Measurements from ENCODE around the gene TOMM34.

TOMM34 gene

DNA sequence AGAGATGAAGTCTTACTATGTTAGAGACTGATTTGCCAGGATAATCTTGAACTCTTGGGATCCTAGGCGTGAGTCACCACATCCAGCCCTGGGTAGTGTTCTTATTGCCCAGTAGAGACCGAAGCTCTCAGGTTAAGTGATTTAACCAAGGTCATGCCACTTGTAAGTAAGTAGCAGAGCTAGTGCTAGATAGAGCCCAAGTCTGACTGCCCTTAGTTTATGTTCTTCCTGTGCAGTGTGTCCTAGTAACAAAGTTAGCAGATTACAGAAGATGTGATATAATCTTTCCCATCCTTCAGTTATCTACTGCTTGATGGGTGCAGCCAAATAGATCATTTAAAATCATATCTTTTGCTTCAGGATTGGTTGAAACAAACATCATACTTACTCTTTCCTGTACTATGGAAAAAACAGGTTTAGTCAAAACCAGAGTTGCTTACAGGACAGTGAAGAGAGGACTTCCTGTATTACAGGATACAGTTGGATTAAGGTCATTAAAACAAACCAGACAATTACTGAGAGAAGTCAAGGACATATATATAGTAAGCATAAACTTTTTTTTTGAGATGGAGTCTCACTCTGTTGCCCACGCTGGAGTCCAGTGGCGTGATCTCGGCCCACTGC is 59.9 kb downstream of the TOMM34 start:
- Histone ChIP-seq H4K20me1 (ENCODE audit: insufficient read depth, low read length) (peaks cover 27% of the 10 kb centered on the region), H3K79me2 (ENCODE audit: low read length) (peaks cover 95% of the 10 kb centered on the region), H3K9ac (ENCODE audit: low read length) (no peak overlapping the region), H2AFZ (ENCODE audit: low read length) (no peak overlapping the region), H3K9me2 (replicated peaks; ENCODE audit: insufficient read depth, low read length) (no peaks in the 10 kb centered on the region), H3K27ac (ENCODE audit: low read length) (no peak overlapping the region), H3K27me3 (replicated peaks; ENCODE audit: insufficient read depth, low read length) (no peaks in the 10 kb centered on the region), H3K4me1 (ENCODE audit: low read length) (no peaks in the 10 kb centered on the region), H3K9me3 (replicated peaks; ENCODE audit: insufficient read depth, low read length) (no peaks in the 10 kb centered on the region), H3F3A (ENCODE audit: insufficient read depth, low read length) (no peaks in the 10 kb centered on the region), H3K4me3 (ENCODE audit: low read length) (no peak overlapping the region), H3K36me3 (replicated peaks; ENCODE audit: insufficient read depth, low read length) (peaks cover 5% of the 10 kb centered on the region; the same call in 1 of the 2 replicates), H3K4me2 (ENCODE audit: low read depth, low read length) (no peak overlapping the region)
- TF ChIP-seq EZH2phosphoT487 (IDR thresholded peaks at IDR 0.05; ENCODE audit: low read length): no peak
- TF ChIP-seq, protein P1, sequence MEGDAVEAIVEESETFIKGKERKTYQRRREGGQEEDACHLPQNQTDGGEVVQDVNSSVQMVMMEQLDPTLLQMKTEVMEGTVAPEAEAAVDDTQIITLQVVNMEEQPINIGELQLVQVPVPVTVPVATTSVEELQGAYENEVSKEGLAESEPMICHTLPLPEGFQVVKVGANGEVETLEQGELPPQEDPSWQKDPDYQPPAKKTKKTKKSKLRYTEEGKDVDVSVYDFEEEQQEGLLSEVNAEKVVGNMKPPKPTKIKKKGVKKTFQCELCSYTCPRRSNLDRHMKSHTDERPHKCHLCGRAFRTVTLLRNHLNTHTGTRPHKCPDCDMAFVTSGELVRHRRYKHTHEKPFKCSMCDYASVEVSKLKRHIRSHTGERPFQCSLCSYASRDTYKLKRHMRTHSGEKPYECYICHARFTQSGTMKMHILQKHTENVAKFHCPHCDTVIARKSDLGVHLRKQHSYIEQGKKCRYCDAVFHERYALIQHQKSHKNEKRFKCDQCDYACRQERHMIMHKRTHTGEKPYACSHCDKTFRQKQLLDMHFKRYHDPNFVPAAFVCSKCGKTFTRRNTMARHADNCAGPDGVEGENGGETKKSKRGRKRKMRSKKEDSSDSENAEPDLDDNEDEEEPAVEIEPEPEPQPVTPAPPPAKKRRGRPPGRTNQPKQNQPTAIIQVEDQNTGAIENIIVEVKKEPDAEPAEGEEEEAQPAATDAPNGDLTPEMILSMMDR (IDR thresholded peaks at IDR 0.05; ENCODE audit: low read length): no peak
- no peak for TF ChIP-seq EZH2 (optimal IDR thresholded peaks at IDR 0.05; ENCODE audit: low read depth, low read length)
- DNase-seq: no peak

DNA sequence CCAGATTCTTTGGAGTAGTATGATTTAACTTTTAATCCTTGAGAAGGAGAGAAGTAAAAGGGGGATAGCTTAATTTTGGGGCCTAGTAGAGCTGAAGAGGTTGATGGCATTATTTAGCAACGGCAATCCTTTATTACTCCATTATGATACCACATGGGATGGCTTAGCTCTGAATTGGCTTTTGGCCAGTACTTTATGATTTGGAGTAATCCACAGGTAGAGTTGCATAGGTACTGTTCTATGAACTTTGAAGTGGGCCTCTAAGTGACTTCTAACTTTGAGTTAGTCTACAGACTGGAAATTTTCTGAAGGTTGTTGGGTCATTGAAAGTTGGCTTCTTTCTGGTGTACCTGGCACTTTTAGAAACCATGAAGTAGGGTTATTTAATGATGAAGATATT is 63.1 kb downstream of the TOMM34 start:
- no peak overlapping the region for H2AFZ ChIP-seq (ENCODE audit: low read length)

DNA sequence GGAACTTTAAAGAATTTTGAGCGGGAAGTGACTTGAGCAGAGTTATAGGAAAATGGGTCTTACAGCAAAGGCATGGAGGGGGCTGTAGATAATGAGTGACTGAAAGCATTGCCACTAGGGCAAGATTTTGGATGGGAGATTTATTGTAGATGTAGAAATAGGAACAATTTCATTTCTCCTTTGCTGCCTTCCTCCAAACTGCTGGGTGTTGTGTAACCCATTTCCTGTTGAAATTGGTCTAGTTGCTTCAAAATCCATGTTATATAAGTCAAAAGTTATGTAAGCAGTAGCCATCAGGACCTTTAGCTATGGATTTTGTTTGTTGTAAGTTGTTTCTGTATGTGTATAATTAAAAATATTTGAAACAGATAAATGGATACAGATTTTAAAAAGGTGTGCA is 63.6 kb downstream of the TOMM34 start:
- Histone ChIP-seq H3K79me2 (ENCODE audit: low read length) (peaks cover 100% of the 10 kb centered on the region), H3K27ac (ENCODE audit: low read length) (no peak overlapping the region), H3F3A (ENCODE audit: insufficient read depth, low read length) (no peaks in the 10 kb centered on the region), H3K4me3 (ENCODE audit: low read length) (no peak overlapping the region), H3K4me1 (ENCODE audit: low read length) (no peaks in the 10 kb centered on the region), H3K9ac (ENCODE audit: low read length) (no peak overlapping the region), H4K20me1 (ENCODE audit: insufficient read depth, low read length) (peaks cover 58% of the 10 kb centered on the region), H2AFZ (ENCODE audit: low read length) (no peak overlapping the region), H3K27me3 (replicated peaks; ENCODE audit: insufficient read depth, low read length) (no peaks in the 10 kb centered on the region), H3K9me3 (replicated peaks; ENCODE audit: insufficient read depth, low read length) (no peaks in the 10 kb centered on the region), H3K36me3 (replicated peaks; ENCODE audit: insufficient read depth, low read length) (no peaks in the 10 kb centered on the region; the same call in 1 of the 2 replicates), H3K9me2 (replicated peaks; ENCODE audit: insufficient read depth, low read length) (no peaks in the 10 kb centered on the region), H3K4me2 (ENCODE audit: low read depth, low read length) (no peak overlapping the region)
- TF ChIP-seq, protein P1 (IDR thresholded peaks at IDR 0.05; ENCODE audit: low read length): no peak
- TF ChIP-seq EZH2 (optimal IDR thresholded peaks at IDR 0.05; ENCODE audit: low read depth, low read length): no peak
- no peak for TF ChIP-seq EZH2phosphoT487 (IDR thresholded peaks at IDR 0.05; ENCODE audit: low read length)
- no peak for DNase-seq

More for the DNA sequence above, 63.1 kb downstream of the TOMM34 start:
- Histone ChIP-seq H3F3A (ENCODE audit: insufficient read depth, low read length) (no peaks in the 10 kb centered on the region), H3K27me3 (replicated peaks; ENCODE audit: insufficient read depth, low read length) (no peaks in the 10 kb centered on the region), H3K9ac (ENCODE audit: low read length) (no peak overlapping the region), H3K79me2 (ENCODE audit: low read length) (peaks cover 100% of the 10 kb centered on the region), H3K4me1 (ENCODE audit: low read length) (no peaks in the 10 kb centered on the region), H3K27ac (ENCODE audit: low read length) (no peak overlapping the region), H3K9me2 (replicated peaks; ENCODE audit: insufficient read depth, low read length) (no peaks in the 10 kb centered on the region), H3K36me3 (replicated peaks; ENCODE audit: insufficient read depth, low read length) (no peaks in the 10 kb centered on the region; the same call in 1 of the 2 replicates), H3K4me3 (ENCODE audit: low read length) (no peak overlapping the region), H4K20me1 (ENCODE audit: insufficient read depth, low read length) (peaks cover 53% of the 10 kb centered on the region), H3K4me2 (ENCODE audit: low read depth, low read length) (no peak overlapping the region), H3K9me3 (replicated peaks; ENCODE audit: insufficient read depth, low read length) (no peaks in the 10 kb centered on the region)
- no peak for DNase-seq
- TF ChIP-seq, protein P1 (IDR thresholded peaks at IDR 0.05; ENCODE audit: low read length): no peak
- TF ChIP-seq EZH2 (optimal IDR thresholded peaks at IDR 0.05; ENCODE audit: low read depth, low read length): no peak
